Astrocyte (in vitro differentiated cells and primary cell): ENCODE results near the gene SLC5A4. TPM values are rescaled to one million over a fixed set of nuclear protein-coding genes. Genes with fewer than 3 reads are reported as not detected.

Experiments
- DNase-seq: peaks from one replicate; pipeline ENCODE4 v3.0.0-alpha.2; 2010; ENCODE audit warnings: low read depth
- FAIRE-seq: peaks from 2 replicates; lab custom pipeline; 2011; peaks lifted over from hg19 to GRCh38; lab: Jason Lieb, UNC
- H2AFZ ChIP-seq: 2 replicates; pipeline ENCODE4 v1.6.0; 2012; ENCODE audit warnings: low read depth, low read length, inconsistent platforms
- H3K27ac ChIP-seq: 2 replicates; pipeline ENCODE4 v1.5.1; 2011; ENCODE audit warnings: low read depth, low read length, inconsistent platforms
- H3K27me3 ChIP-seq: 2 replicates; pipeline ENCODE4 v1.6.0; 2011; ENCODE audit warnings: low read length, inconsistent platforms; ENCODE audit not compliant: insufficient read depth
- H3K36me3 ChIP-seq: 2 replicates; pipeline ENCODE4 v1.5.1; 2011; ENCODE audit warnings: low read length, inconsistent platforms; ENCODE audit not compliant: insufficient read depth
- H3K4me1 ChIP-seq: 2 replicates; pipeline ENCODE4 v1.5.1; 2011; ENCODE audit warnings: low read length, inconsistent platforms; ENCODE audit not compliant: insufficient read depth
- H3K4me2 ChIP-seq: 2 replicates; pipeline ENCODE4 v1.6.0; 2012; ENCODE audit warnings: low read length, inconsistent platforms
- H3K4me3 ChIP-seq: 2 replicates; pipeline ENCODE4 v1.5.1; 2011; ENCODE audit warnings: low read depth, mild to moderate bottlenecking, low read length, inconsistent platforms; ENCODE audit not compliant: insufficient read depth
- H3K79me2 ChIP-seq: 2 replicates; pipeline ENCODE4 v1.6.0; 2012; ENCODE audit warnings: mild to moderate bottlenecking, low read length, inconsistent platforms; ENCODE audit not compliant: insufficient read depth
- H3K9ac ChIP-seq: 2 replicates; pipeline ENCODE4 v1.6.0; 2012; ENCODE audit warnings: mild to moderate bottlenecking, low read length, inconsistent platforms
- H3K9me3 ChIP-seq: 2 replicates; pipeline ENCODE4 v1.5.1; 2012; ENCODE audit warnings: low read depth, mild to moderate bottlenecking, low read length, inconsistent platforms; ENCODE audit not compliant: insufficient read depth
- H4K20me1 ChIP-seq: 2 replicates; pipeline ENCODE4 v1.6.0; 2012; ENCODE audit warnings: low read length, inconsistent platforms; ENCODE audit not compliant: insufficient read depth
- H3K27ac Mint-ChIP-seq: one replicate; pipeline ENCODE4 v1.8.0; 2021; ENCODE audit warnings: mild to moderate bottlenecking, mixed read lengths; ENCODE audit not compliant: unreplicated experiment
- H3K27me3 Mint-ChIP-seq: one replicate; pipeline ENCODE4 v1.8.0; 2021; ENCODE audit warnings: low read depth, mixed read lengths; ENCODE audit not compliant: unreplicated experiment
- H3K36me3 Mint-ChIP-seq: one replicate; pipeline ENCODE4 v1.8.0; 2021; ENCODE audit warnings: low read depth, mixed read lengths; ENCODE audit not compliant: unreplicated experiment
- H3K4me1 Mint-ChIP-seq: one replicate; pipeline ENCODE4 v1.8.0; 2021; ENCODE audit warnings: low read depth, mixed read lengths; ENCODE audit not compliant: unreplicated experiment
- H3K4me3 Mint-ChIP-seq: one replicate; pipeline ENCODE4 v1.8.0; 2021; ENCODE audit warnings: mild to moderate bottlenecking, moderate library complexity, mixed read lengths; ENCODE audit not compliant: unreplicated experiment
- H3K9me3 Mint-ChIP-seq: one replicate; pipeline ENCODE4 v1.8.0; 2021; ENCODE audit warnings: mild to moderate bottlenecking, mixed read lengths; ENCODE audit not compliant: unreplicated experiment
- CTCF ChIP-seq: IDR thresholded peaks from 2 replicates; pipeline ENCODE4 v1.5.1; 2011; ENCODE audit warnings: low read depth, mild to moderate bottlenecking, inconsistent platforms, low read length, moderate library complexity; ENCODE audit not compliant: insufficient read depth
- EZH2 ChIP-seq: IDR thresholded peaks from 2 replicates; pipeline ENCODE4 v1.6.1; 2012; ENCODE audit warnings: mild to moderate bottlenecking, low read length, inconsistent platforms; ENCODE audit not compliant: insufficient read depth
- total RNA-seq: library from RNA; stranded (reverse); gene quantifications from 2 replicates; pipeline ENCODE4 v1.2.1, GENCODE V29; 2021

SLC5A4 gene
- total RNA-seq, 1 donor from 2014 or later = 0.14 TPM

- TF ChIP-seq CTCF (no peak), EZH2 (no peak)
- Histone ChIP-seq H3K9me3 (no peaks in the 10 kb centered on the region), H3K36me3 (no peaks in the 10 kb centered on the region), H3K4me1 (no peaks in the 10 kb centered on the region), H3K27me3 (no peaks in the 10 kb centered on the region), H3K9ac (no peak overlapping the region), H3K4me3 (no peak overlapping the region), H3K79me2 (no peaks in the 10 kb centered on the region), H4K20me1 (no peaks in the 10 kb centered on the region), H2AFZ (no peak overlapping the region), H3K4me2 (no peak overlapping the region), H3K27ac (no peak overlapping the region)
- Mint-ChIP-seq H3K4me3 (no peak overlapping the region), H3K9me3 (no peaks in the 10 kb centered on the region), H3K36me3 (no peaks in the 10 kb centered on the region), H3K4me1 (peaks cover 5% of the 10 kb centered on the region), H3K27me3 (peaks cover 12% of the 10 kb centered on the region), H3K27ac (no peak overlapping the region)
- no peak for FAIRE-seq
- DNase-seq = no peak
Measured at GRCh38 chr22:32236970-32237369, 18.2 kb downstream of the SLC5A4 start.

- H4K20me1 ChIP-seq = no peaks in the 10 kb centered on the region
- DNase-seq (no peak), FAIRE-seq (no peak)
- H3K9me3 ChIP-seq = no peaks in the 10 kb centered on the region
- no peak overlapping the region for H2AFZ ChIP-seq
- TF ChIP-seq CTCF (no peak), EZH2 (no peak)
- H3K27ac ChIP-seq = no peak overlapping the region
- no peaks in the 10 kb centered on the region for H3K36me3 ChIP-seq
- Mint-ChIP-seq H3K4me3 (no peak overlapping the region), H3K4me1 (no peaks in the 10 kb centered on the region), H3K36me3 (no peaks in the 10 kb centered on the region), H3K27me3 (peaks cover 10% of the 10 kb centered on the region), H3K9me3 (peaks cover 2% of the 10 kb centered on the region), H3K27ac (no peak overlapping the region)
- no peak overlapping the region for H3K4me2 ChIP-seq
- no peak overlapping the region for H3K9ac ChIP-seq
- no peaks in the 10 kb centered on the region for H3K79me2 ChIP-seq
- no peaks in the 10 kb centered on the region for H3K4me1 ChIP-seq
- H3K4me3 ChIP-seq = no peak overlapping the region
- no peaks in the 10 kb centered on the region for H3K27me3 ChIP-seq
Measured at GRCh38 chr22:32233091-32233490, 22.1 kb downstream of the SLC5A4 start.

- H3K4me1 ChIP-seq = no peaks in the 10 kb centered on the region
- no peak overlapping the region for H2AFZ ChIP-seq
- TF ChIP-seq EZH2 = no peak
- TF ChIP-seq CTCF = no peak
- Mint-ChIP-seq H3K27ac (no peak overlapping the region), H3K27me3 (peaks cover 10% of the 10 kb centered on the region), H3K36me3 (no peaks in the 10 kb centered on the region), H3K9me3 (peaks cover 2% of the 10 kb centered on the region), H3K4me1 (no peaks in the 10 kb centered on the region), H3K4me3 (no peak overlapping the region)
- no peak overlapping the region for H3K9ac ChIP-seq
- no peak overlapping the region for H3K4me3 ChIP-seq
- H3K27ac ChIP-seq = no peak overlapping the region
- H3K27me3 ChIP-seq = no peaks in the 10 kb centered on the region
- H4K20me1 ChIP-seq = no peaks in the 10 kb centered on the region
- no peak overlapping the region for H3K4me2 ChIP-seq
- FAIRE-seq (no peak), DNase-seq (no peak)
- H3K36me3 ChIP-seq = no peaks in the 10 kb centered on the region
- no peaks in the 10 kb centered on the region for H3K79me2 ChIP-seq
- H3K9me3 ChIP-seq = no peaks in the 10 kb centered on the region
Measured at GRCh38 chr22:32232191-32232830, 22.8 kb downstream of the SLC5A4 start.
